ENCODE data around the gene NANOS1.

NANOS1 gene

GRCh38 chr10:118990326-118990725, 39.2 kb upstream of the NANOS1 start:
- TF ChIP-seq TAF1 (IDR thresholded peaks at IDR 0.05; ENCODE audit: borderline replicate concordance, insufficient read depth, low read length) = no peak
- no peak for TF ChIP-seq FOXP2 (optimal IDR thresholded peaks at IDR 0.05; ENCODE audit: borderline replicate concordance, extremely low read depth, extremely low read length, insufficient read depth)
- no peak for TF ChIP-seq SIN3A (IDR thresholded peaks at IDR 0.05; ENCODE audit: borderline replicate concordance, insufficient read depth, low read length)
- TF ChIP-seq POLR2AphosphoS5 (IDR thresholded peaks at IDR 0.05; ENCODE audit: low read depth, low read length) = no peak
- TF ChIP-seq REST (IDR thresholded peaks at IDR 0.05; ENCODE audit: insufficient read depth in 1 of 2, low read depth in 2 of 2, low read length in 2 of 2) = no peak

- TF ChIP-seq SIN3A (IDR thresholded peaks at IDR 0.05; ENCODE audit: borderline replicate concordance, insufficient read depth, low read length) = no peak
- TF ChIP-seq REST (IDR thresholded peaks at IDR 0.05; ENCODE audit: insufficient read depth in 1 of 2, low read depth in 2 of 2, low read length in 2 of 2) = no peak
- TF ChIP-seq POLR2AphosphoS5 (IDR thresholded peaks at IDR 0.05; ENCODE audit: low read depth, low read length) = no peak
- no peak for TF ChIP-seq FOXP2 (optimal IDR thresholded peaks at IDR 0.05; ENCODE audit: borderline replicate concordance, extremely low read depth, extremely low read length, insufficient read depth)
- no peak for TF ChIP-seq TAF1 (IDR thresholded peaks at IDR 0.05; ENCODE audit: borderline replicate concordance, insufficient read depth, low read length)
Observed at GRCh38 chr10:118992496-118992895, 37.0 kb upstream of the NANOS1 start.

GRCh38 chr10:118993214-118993613, 36.3 kb upstream of the NANOS1 start:
- TF ChIP-seq REST (IDR thresholded peaks at IDR 0.05; ENCODE audit: insufficient read depth in 1 of 2, low read depth in 2 of 2, low read length in 2 of 2) = no peak
- no peak for TF ChIP-seq POLR2AphosphoS5 (IDR thresholded peaks at IDR 0.05; ENCODE audit: low read depth, low read length)
- TF ChIP-seq SIN3A (IDR thresholded peaks at IDR 0.05; ENCODE audit: borderline replicate concordance, insufficient read depth, low read length) = no peak
- no peak for TF ChIP-seq FOXP2 (optimal IDR thresholded peaks at IDR 0.05; ENCODE audit: borderline replicate concordance, extremely low read depth, extremely low read length, insufficient read depth)
- no peak for TF ChIP-seq TAF1 (IDR thresholded peaks at IDR 0.05; ENCODE audit: borderline replicate concordance, insufficient read depth, low read length)

GRCh38 chr10:118994321-118994720, 35.2 kb upstream of the NANOS1 start:
- no peak for TF ChIP-seq POLR2AphosphoS5 (IDR thresholded peaks at IDR 0.05; ENCODE audit: low read depth, low read length)
- TF ChIP-seq SIN3A (IDR thresholded peaks at IDR 0.05; ENCODE audit: borderline replicate concordance, insufficient read depth, low read length) = no peak
- TF ChIP-seq TAF1 (IDR thresholded peaks at IDR 0.05; ENCODE audit: borderline replicate concordance, insufficient read depth, low read length) = no peak
- TF ChIP-seq FOXP2 (optimal IDR thresholded peaks at IDR 0.05; ENCODE audit: borderline replicate concordance, extremely low read depth, extremely low read length, insufficient read depth) = no peak
- no peak for TF ChIP-seq REST (IDR thresholded peaks at IDR 0.05; ENCODE audit: insufficient read depth in 1 of 2, low read depth in 2 of 2, low read length in 2 of 2)

- no peak for TF ChIP-seq TAF1 (IDR thresholded peaks at IDR 0.05; ENCODE audit: borderline replicate concordance, insufficient read depth, low read length)
- no peak for TF ChIP-seq REST (IDR thresholded peaks at IDR 0.05; ENCODE audit: insufficient read depth in 1 of 2, low read depth in 2 of 2, low read length in 2 of 2)
- no peak for TF ChIP-seq POLR2AphosphoS5 (IDR thresholded peaks at IDR 0.05; ENCODE audit: low read depth, low read length)
- TF ChIP-seq FOXP2 (optimal IDR thresholded peaks at IDR 0.05; ENCODE audit: borderline replicate concordance, extremely low read depth, extremely low read length, insufficient read depth) = no peak
- no peak for TF ChIP-seq SIN3A (IDR thresholded peaks at IDR 0.05; ENCODE audit: borderline replicate concordance, insufficient read depth, low read length)
Observed at GRCh38 chr10:118995739-118996138, 33.8 kb upstream of the NANOS1 start.
